ENCODE results near the gene MAN2A2. TPM values are rescaled to one million over a fixed set of nuclear protein-coding genes. Genes with fewer than 3 reads are reported as not detected.

MAN2A2 gene
- total RNA-seq, 4 donors from 2014 or later = 56.8 to 124 (median 92.4) TPM

DNA sequence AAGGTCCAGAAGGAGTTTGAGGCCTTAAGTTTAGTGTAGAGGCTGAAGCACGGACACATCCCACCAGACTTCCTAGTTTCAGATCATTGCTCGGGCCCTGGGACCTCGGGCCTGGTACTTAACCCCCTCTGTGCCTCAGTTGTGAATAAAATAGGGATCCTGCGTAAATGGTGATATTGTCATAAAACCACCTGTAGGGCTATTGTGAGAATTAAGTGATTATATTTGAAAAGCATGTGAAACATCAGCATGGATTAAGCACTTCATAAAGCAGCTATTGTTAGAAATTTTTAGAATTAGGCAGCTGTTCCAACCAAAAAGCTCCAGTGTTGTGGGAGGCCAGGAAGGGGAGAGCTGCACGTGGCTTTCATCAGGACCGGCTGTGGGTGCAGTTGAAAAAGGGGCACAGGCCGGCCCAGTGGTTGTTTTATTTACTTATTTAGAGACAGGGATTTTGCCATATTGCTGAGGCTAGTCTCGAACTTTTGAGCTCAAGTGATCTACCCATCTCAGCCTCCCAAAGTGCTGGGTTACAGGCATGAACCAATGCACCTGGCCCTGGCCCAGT, 56.0 kb downstream of the MAN2A2 start:
- intact Hi-C loops (cut with DNase I; ENCODE audit: low total_unique reads) = no loop called here
- Histone ChIP-seq H3K4me3 (no peak overlapping the region), H3K27ac (peak overlapping the region; percentile 60 to 70 (median 64)), H3K36me3 (peaks cover 0 to 14% of the 10 kb centered on the region in 2 donors), H3K9me3 (no peaks in the 10 kb centered on the region), H3K27me3 (no peaks in the 10 kb centered on the region), H3K4me1 (peaks cover 30 to 39% of the 10 kb centered on the region in 2 donors)
- DNase-seq = no peak
- TF ChIP-seq, protein P1, sequence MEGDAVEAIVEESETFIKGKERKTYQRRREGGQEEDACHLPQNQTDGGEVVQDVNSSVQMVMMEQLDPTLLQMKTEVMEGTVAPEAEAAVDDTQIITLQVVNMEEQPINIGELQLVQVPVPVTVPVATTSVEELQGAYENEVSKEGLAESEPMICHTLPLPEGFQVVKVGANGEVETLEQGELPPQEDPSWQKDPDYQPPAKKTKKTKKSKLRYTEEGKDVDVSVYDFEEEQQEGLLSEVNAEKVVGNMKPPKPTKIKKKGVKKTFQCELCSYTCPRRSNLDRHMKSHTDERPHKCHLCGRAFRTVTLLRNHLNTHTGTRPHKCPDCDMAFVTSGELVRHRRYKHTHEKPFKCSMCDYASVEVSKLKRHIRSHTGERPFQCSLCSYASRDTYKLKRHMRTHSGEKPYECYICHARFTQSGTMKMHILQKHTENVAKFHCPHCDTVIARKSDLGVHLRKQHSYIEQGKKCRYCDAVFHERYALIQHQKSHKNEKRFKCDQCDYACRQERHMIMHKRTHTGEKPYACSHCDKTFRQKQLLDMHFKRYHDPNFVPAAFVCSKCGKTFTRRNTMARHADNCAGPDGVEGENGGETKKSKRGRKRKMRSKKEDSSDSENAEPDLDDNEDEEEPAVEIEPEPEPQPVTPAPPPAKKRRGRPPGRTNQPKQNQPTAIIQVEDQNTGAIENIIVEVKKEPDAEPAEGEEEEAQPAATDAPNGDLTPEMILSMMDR (IDR thresholded peaks at IDR 0.05 in 4 of 5, conservative IDR thresholded peaks at IDR 0.05 in 1 of 5) = no peak
- TF ChIP-seq POLR2A (IDR thresholded peaks at IDR 0.05) = no peak
- no peak for ATAC-seq
- in situ Hi-C loops (cut with MboI; ENCODE audit: low sequenced_read_pairs in 4 of 4) = loop anchor here (10.0 to 25.0 kb wide), 4 partner anchors 86 to 316 kb away; no protein-coding TSS in a partner anchor

DNA sequence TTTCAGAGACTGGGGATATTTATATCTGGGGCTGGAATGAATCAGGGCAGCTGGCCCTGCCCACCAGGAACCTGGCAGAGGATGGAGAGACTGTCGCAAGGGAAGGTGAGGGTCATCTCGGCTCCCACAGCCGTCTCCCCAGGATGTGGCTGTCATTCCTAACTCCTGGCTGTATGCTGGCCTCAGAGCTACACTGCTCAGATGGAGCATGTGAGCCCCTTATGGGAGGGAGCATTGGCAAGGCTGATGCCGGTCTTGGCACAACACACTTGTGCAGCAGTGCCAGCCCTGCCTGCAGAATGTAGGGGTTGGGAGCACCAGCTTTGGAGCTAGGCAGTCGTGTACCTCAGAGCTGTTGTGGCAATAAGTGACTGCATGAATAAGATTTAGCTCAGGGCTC, 56.8 kb downstream of the MAN2A2 start:
- peak overlapping the region; percentile 60 to 70 (median 64) for H3K27ac ChIP-seq
- TF ChIP-seq, protein P1 (IDR thresholded peaks at IDR 0.05 in 4 of 5, conservative IDR thresholded peaks at IDR 0.05 in 1 of 5) = no peak
- no peak for TF ChIP-seq POLR2A (IDR thresholded peaks at IDR 0.05)
- H3K4me3 ChIP-seq = no peak overlapping the region
- ATAC-seq (peak; percentile 10 to 47), DNase-seq (peak in 1 of 2 donors; percentile 66)
- H3K9me3 ChIP-seq = no peaks in the 10 kb centered on the region
- H3K4me1 ChIP-seq = peaks cover 30 to 39% of the 10 kb centered on the region in 2 donors
- in situ Hi-C loops (cut with MboI; ENCODE audit: low sequenced_read_pairs in 4 of 4) (loop anchor here (10.0 to 25.0 kb wide), 4 partner anchors 85 to 315 kb away; no protein-coding TSS in a partner anchor), intact Hi-C loops (cut with DNase I; ENCODE audit: low total_unique reads) (no loop called here)
- no peaks in the 10 kb centered on the region for H3K27me3 ChIP-seq
- H3K36me3 ChIP-seq = peaks cover 0 to 17% of the 10 kb centered on the region in 2 donors

DNA sequence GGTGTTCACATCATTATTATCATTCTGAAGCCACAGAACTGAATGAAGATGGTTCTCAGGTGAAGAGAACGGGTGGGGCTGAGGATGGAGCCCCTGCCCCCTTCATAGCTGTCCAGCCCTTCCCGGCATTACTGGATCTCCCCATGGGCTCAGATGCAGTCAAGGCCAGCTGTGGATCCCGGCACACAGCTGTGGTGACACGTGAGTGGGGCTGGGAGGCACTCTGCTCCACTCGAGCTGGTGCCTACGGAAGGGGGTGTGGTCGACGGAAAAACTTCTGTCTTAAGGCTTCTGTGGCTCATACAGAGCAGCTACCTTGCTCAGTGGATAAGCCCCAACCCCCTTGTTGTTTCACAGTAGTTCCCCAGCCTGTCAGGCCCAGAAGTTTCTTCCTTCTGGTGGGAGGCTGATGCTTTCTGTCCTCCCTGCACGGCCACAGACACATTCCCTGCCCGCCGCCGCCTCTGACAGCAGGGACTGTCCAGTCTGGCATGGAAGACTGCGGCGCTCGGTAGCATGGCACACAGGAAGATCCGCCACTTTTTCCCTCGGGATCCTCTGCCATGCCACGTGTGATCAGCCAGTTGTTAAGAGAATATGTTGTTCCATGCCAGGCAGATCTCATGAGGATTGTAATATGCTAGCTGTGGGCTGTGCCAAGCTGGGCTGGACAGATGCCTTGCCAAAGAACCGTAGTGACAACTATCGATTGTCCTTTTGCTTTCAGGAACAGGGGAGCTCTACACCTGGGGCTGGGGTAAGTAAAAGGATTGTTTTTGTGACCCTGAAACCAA, 57.4 kb downstream of the MAN2A2 start:
- intact Hi-C loops (cut with DNase I; ENCODE audit: low total_unique reads) = no loop called here
- TF ChIP-seq POLR2A (IDR thresholded peaks at IDR 0.05) = no peak
- TF ChIP-seq, protein P1 (IDR thresholded peaks at IDR 0.05 in 4 of 5, conservative IDR thresholded peaks at IDR 0.05 in 1 of 5) = no peak
- no peaks in the 10 kb centered on the region for H3K9me3 ChIP-seq
- ATAC-seq (peak in 1 of 2 donors; percentile 19), DNase-seq (no peak)
- no peaks in the 10 kb centered on the region for H3K27me3 ChIP-seq
- peaks cover 26 to 34% of the 10 kb centered on the region in 2 donors for H3K4me1 ChIP-seq
- peak overlapping the region; percentile 60 to 70 (median 64) for H3K27ac ChIP-seq
- peaks cover 0 to 17% of the 10 kb centered on the region in 2 donors for H3K36me3 ChIP-seq
- in situ Hi-C loops (cut with MboI; ENCODE audit: low sequenced_read_pairs in 4 of 4) = loop anchor here in 2 of 4 donors (25.0 kb wide), 1 partner anchor 302 kb away; no protein-coding TSS in a partner anchor
- H3K4me3 ChIP-seq = no peak overlapping the region

DNA sequence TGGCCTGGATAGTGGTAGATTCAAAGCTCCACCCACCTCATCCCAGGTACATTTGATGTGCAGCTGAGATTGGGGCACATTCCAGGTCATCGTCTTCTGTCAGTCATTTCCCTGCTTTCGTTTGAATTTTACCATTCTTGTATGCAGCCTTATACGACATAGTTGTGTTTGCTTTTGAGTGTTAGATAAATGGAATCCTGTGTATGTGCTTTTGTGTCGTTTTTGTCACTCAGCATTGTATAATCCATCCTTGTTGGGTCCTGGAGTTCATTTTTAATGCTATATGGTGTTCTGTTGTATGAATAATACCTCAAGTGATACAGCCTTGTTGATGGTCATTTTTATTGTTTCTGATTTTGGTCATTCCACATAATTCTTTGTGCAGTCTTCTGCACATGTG, 58.9 kb downstream of the MAN2A2 start:
- Histone ChIP-seq H3K4me3 (no peak overlapping the region), H3K4me1 (peaks cover 17 to 24% of the 10 kb centered on the region in 2 donors), H3K9me3 (no peaks in the 10 kb centered on the region), H3K36me3 (peaks cover 0 to 17% of the 10 kb centered on the region in 2 donors), H3K27ac (no peak overlapping the region), H3K27me3 (no peaks in the 10 kb centered on the region)
- DNase-seq = no peak
- ATAC-seq = no peak
- in situ Hi-C loops (cut with MboI; ENCODE audit: low sequenced_read_pairs in 4 of 4) (loop anchor here in 2 of 4 donors (25.0 kb wide), 1 partner anchor 300 kb away; no protein-coding TSS in a partner anchor), intact Hi-C loops (cut with DNase I; ENCODE audit: low total_unique reads) (no loop called here)
- TF ChIP-seq POLR2A (IDR thresholded peaks at IDR 0.05) = no peak
- TF ChIP-seq, protein P1 (IDR thresholded peaks at IDR 0.05 in 4 of 5, conservative IDR thresholded peaks at IDR 0.05 in 1 of 5) = no peak
